HG02623 (cell line): ENCODE data around the gene TMEM256.

ENCODE experiments used
- ATAC-seq: cut with Tn5 transposase; IDR thresholded peaks from one replicate; pipeline ENCODE4 v1.9.1; 2021; ENCODE audit warnings: moderate library complexity; ENCODE audit not compliant: unreplicated experiment

TMEM256 gene

GRCh38 chr17:7403977-7404736 lies at the start of gene TMEM256:
Gene TMEM256, minus strand, starts transcription at chr17:7404097. Its CDS starts 13 bp downstream, at chr17:7404084.
- ATAC-seq: peak; percentile 93

GRCh38 chr17:7448461-7448860 lies 44.6 kb upstream of the TMEM256 start:
- no peak for ATAC-seq

DNA sequence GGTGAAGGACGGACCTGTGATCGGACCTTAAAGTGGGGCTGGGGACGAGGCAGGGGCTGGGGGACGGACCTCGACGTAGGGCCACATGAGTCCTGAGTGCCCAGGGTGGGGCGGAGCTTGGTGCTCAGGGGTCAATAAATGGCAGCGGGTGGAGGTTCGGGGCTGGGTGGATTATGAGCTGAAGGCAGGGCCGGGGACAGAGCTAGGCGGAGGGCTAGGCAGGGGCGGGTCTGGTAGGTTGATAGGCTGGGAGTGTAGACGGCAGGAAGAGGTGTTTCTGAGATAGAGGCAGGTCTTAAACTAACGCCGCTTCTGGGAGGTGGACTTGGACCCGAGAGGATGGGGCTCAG lies 41.7 kb upstream of the TMEM256 start:
- ATAC-seq: no peak

- no peak for ATAC-seq
Observed at GRCh38 chr17:7444682-7445618, 41.1 kb upstream of the TMEM256 start, which contains the start of gene CHRNB1. Gene CHRNB1, plus strand, starts transcription at chr17:7445061. Its CDS starts 67 bp downstream, at chr17:7445128.

GRCh38 chr17:7443499-7444485 lies 39.9 kb upstream of the TMEM256 start:
- ATAC-seq: no peak

GRCh38 chr17:7442142-7442541 lies 38.2 kb upstream of the TMEM256 start:
- ATAC-seq: no peak

GRCh38 chr17:7441266-7441665 lies 37.4 kb upstream of the TMEM256 start:
- no peak for ATAC-seq

DNA sequence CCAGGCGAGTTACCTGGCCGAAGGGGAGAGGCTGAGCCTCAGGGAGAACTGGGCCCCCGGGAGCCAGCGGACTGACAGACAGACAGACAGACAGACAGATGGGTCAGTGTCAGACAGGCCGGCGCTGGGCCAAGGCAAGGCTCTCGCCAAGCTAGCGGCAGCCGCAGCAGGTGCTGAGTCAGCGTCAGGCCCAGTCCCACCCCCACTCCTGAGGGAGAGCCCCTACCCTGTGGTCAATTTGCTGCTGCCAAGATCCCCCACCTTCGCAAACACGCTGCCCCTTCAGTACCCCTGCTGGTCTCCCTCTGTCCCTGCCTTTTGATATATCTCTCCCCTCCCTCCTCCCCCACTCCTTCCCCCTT lies 36.9 kb upstream of the TMEM256 start:
- ATAC-seq: no peak

DNA sequence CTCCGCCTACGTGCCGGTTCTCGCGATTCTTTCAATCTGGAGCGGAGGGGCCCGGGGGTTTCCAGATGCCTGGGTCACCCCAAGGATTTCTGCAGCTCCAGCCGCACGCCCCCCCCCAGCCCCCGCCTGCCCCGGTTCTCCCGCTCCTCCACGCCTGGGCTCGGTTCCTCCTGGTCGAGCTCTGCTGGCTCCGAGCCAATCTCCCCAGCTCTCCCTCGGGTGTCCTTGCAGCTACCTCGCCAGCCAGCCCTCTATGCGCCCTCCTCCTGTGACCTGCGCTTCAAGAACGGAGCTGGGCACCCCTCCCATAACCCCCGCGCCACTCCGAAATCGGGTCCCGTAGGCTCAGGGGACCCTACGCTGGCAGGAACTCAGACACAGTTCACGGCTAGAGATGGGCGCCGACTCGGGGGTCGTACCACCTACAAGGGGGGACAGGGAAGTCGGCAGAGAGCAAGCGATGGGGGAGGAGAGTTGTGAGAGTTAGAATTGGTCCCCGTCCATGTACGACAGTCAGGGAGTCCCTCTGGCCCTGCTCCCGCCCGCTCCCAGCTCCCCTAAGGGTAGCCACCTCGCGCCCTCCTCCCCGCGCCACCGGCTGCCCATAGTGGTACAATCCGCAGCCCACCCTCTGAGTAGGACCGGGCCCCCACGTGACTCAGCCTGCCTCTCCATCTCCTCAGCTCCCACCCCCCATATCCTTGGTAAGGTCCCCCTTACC lies 36.4 kb upstream of the TMEM256 start:
- no peak for ATAC-seq

- ATAC-seq: no peak
Observed at GRCh38 chr17:7439462-7440112, 35.7 kb upstream of the TMEM256 start, which contains the start of gene FGF11. Gene FGF11, plus strand, starts transcription at chr17:7439512. Its CDS starts 109 bp downstream, at chr17:7439621.

DNA sequence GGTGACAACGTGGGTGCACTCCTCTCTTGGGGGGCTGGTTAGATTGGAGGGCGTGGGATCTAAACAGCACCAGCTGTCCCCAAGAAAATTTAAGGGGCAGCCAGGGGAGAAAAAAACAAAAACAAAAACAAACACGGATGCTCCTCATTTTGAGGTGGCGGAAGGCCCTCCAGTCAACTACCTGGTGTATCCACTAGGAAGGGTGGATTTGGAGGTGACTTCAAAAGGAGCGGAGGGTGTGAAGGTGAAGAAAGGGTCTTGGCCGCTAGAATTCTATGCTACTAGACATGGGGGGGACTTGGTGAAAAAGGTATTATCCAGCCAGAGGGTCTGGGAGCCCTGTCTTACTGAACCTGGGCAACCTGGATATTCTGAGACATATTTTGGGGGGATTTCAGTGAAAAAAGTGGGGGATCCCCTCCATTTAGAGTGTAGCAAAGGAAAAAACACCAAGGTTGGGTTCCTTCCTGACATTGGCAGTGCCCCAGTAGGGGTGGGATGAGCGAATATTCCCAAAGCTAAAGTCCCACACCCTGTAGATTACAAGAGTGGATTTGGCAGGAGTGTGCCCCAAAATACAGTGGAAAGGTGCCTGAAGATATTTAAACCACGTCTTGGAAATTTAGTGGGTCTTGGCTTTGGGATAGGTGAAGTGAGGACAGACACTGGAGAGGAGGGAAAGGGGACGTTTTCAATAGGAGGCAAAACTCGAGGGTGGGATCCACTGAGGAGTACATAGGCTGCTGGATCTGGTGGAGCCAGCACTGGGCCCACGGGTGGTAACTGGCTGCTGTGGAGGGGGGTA lies 35.0 kb upstream of the TMEM256 start:
- no peak for ATAC-seq

DNA sequence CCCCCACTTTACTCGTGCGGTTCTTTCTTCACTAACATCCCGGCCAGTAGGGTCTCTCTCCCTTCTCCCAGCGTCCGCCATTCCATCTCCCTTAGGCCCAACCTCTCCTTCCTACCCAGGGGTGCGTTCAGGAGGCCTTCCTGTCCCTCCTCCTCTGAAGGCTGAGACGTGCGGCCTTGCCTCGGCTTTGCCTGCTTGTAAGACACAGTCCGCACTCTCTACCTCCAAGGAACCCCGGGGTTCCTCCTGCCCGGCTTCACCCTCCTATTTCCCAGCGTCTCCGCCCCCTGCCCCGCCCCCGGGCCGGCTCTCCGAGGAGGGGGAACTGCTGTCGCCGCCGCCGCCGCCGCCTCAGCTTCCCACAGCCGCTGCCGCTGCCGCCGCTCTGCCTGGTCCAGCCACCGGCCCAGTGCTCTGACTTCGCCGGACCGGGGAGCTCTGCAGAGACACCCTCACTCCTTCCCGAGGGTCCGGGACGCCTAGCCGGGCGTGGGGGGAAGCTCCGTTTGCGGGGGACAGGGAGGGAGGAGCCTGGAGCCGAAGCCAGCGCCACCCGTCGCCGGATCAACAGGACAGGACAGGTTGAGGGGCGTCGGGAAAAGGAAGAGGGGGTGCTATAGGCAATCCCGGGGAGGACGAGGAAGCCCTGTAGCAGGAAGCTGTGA lies 34.2 kb upstream of the TMEM256 start:
- ATAC-seq: no peak

GRCh38 chr17:7437369-7437863 lies 33.5 kb upstream of the TMEM256 start:
- no peak for ATAC-seq

- no peak for ATAC-seq
Observed at GRCh38 chr17:7436556-7437368, 32.9 kb upstream of the TMEM256 start.

- peak; percentile 3 for ATAC-seq
Observed at GRCh38 chr17:7435676-7436555, 32.0 kb upstream of the TMEM256 start.

- no peak for ATAC-seq
Observed at GRCh38 chr17:7432296-7432695, 28.4 kb upstream of the TMEM256 start.
